GM19035 (cell line): ENCODE data around the gene TNFRSF14.
"Not testable (repeated sequence)": the region's sequence is repeated elsewhere in the genome, so short reads cannot be mapped to it uniquely, and the experiment has no call there.

Experiments used
- ATAC-seq: cut with Tn5 transposase; IDR thresholded peaks from one replicate; pipeline ENCODE4 v1.9.1; 2021; ENCODE audit not compliant: unreplicated experiment

The TNFRSF14 gene

DNA sequence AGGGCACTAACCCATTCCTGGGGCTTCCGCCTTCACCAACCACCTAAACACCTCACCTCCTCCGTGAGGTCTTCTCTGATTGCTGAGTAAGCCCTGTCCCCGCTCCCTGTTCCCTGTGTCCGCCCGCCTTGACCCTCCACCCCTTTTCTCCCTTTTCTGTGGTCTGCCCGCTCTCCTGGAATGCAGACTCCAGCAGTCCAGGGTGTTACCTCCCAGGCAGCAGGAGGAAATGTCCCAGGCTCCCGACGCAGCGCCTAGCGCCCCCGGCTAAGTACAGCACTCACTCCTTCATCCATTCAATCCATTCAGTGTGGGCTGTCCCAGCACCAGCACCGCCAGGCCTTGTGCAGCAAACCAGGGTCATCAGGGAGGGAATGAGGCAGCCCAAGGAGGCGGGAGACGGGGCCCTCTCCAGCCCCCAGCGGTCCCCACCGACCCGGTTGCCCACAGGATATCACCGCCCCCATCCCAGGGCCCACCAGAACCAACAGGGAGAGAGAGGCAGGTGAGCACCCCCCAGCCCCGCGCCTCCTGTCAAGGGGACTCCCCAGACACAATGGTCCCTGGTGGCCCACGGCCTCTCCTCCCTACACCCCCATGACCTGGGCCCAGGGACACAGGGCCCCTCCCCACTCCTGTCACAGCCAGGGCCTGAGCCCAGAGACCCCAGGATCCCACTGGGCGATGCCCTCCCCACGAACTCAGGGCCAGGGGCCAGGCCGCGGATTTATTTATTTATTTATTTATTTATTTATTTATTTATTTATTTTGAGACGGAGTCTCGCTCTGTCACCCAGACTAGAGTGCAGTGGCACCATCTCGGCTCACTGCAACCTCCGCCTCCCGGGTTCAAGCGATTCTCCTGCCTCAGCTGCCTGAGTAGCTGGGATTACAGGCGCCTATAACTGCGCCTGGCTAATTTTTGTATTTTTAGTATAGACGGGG, 10.2 kb downstream of the TNFRSF14 start:
- no peak for ATAC-seq

DNA sequence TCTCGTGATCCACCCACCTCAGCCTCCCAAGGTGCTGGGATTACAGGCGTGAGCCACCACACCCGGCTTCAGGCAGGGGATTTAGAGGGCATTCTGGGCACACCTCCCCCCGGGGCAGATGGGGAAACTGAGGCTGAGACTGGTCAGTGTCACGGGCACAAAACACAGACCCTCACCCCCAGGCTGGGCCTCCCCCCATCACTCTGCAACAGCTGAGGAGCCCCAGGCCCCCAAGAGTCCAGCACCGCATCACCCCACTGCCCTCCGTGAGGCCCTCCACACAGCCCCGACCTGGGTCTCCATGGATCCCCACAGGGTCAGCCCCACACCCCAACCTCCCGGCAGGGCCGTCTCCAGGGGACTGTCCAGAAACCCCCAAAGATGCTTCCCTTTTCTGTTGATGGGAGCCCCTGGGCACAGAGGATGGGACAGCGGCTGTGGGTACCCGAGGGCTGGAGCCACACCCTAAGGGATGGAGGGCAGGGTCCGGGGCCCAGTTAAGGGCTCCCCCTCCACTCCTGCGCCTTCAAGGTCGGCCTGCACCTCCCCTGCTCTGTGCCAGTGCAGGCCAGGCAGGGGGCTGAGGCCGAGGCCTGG, 11.0 kb downstream of the TNFRSF14 start:
- no peak for ATAC-seq

DNA sequence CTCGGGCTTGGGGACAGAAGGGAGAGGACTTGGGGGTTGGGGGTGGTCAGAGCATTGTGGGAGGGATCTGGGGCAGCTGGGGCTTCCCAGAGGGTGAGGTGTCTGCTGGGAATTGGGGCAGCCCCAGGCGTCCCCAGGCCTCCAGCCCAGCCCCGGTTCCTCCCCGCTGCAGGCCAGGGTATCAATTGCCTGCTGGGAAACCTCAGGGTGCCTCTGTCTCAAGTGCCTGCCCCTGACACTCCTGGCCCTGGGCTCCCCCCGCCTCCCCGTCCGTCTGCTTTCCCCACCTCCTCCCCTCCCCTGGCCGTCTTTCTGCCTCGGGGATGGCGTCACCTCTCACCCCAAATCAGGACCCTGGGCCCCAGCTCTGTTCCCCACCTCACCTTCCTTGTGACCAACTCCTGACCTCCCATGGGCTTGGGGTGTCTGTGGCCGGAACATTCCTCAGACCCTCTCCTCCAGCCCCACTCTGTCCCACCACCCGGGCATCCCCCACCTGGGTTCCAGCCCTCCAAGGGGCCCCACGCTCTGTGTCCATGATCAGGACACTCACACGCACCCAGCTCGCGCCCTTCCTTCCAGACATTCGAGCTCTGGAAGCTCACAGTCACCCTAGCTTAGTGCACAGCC, 12.1 kb downstream of the TNFRSF14 start:
- not testable (repeated sequence) for ATAC-seq

DNA sequence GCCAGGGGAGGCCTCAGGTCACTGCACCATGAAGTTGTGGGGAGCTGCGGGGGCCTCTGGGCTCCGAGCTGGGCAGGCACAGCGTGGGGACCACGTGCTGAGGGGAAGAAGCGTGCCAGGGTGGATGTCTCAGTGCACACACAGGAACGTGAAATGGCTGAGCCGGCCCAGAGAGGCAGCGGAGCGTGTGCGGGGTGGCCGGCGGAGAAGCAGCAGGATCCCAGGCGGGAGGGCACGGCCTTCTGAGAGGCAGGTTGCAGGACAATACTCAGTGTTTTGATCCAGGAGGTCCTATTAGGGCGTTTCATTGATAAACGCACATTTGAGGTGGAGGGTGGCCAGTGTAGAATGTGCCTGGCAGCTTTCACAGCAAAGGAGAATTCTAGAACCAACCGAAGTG, 12.9 kb downstream of the TNFRSF14 start:
- no peak for ATAC-seq

DNA sequence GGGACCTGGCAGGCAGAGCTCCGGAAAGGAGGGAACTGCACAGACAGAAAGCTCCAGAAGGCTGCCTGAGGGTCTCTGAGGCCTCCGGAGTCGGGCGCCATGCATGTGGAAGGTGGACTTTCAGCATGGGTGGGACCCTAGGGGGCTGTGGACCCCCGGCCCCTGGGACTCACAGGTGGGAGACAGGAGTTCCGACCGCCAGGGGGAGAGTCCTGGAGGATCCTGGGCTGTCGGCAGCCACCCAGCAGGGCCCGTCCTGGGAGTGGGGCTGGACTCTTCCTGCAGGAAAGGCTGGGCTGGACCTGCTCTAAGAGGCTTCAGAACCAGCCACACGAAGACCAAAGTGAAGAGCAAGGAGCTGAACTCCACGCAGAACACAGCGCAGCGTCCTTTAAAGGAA, 13.5 kb downstream of the TNFRSF14 start:
- not testable (repeated sequence) for ATAC-seq

DNA sequence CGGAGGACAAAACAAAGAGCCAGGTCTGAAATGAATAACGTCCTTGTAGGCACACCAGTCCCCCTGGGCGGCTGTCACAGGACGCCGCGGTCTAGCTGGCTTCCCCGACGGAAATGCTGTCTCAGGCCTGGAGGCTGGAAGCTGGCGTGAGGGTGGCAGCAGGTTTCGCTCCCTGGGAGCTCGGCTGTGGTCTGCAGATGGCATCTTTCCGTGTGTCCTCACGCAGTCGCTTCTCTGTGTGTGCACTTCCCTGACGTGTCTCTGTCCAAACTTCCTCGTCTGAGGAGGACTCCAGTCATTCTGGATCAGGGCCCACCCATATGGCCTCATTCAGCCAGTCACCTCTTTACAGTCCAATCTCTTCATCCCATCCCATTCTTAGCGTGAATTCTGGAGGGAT, 14.2 kb downstream of the TNFRSF14 start:
- no peak for ATAC-seq

DNA sequence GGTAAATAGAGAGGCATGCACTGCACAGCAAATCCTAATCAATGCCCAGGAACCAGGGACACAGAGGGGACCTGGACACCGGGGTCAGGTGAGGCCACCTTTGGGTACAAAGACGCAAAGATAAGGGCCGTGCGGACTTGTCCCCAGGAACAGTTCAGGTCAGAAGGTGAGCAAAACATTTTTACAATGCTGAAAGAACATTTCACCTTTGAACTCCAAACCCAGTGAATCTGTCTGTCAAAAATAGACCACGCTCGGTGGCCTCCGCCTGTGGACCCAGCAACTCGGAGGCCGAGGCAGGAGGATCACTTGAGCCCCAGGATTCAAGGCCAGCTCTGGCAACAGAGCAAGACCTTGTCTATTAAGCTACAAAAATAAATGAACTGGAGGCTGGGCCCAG, 15.2 kb downstream of the TNFRSF14 start:
- ATAC-seq = no peak

DNA sequence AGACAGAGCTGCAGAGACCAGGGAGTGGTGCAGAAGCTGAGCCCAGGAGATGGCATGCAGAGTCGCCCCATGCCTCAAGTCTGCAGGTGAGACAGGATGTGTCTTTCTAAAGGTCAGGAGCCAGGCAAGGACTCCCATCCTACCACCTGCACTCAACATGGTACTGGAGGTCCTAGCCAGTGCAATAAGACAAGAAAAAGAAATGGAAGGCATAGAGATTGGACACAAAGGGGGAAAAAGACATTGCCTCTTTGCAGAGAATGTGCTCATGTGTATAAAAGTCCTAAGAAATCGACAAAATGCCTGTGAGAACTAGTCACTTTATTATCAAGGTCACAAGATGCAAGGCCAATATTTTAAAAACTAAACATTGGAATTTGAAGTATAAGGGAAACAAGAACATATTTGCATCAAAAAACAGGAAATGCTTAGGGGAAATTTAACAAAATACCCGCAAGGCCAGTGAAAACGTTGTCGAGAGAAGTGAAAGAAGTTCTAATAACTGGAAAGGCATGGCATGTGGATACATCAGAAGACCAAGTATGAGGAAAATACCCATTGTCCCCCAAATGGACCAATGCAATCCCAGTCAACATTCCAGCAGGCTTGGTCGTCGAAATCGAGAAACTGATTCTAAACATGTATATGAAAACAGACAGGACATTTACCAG, 17.2 kb downstream of the TNFRSF14 start:
- no peak for ATAC-seq

DNA sequence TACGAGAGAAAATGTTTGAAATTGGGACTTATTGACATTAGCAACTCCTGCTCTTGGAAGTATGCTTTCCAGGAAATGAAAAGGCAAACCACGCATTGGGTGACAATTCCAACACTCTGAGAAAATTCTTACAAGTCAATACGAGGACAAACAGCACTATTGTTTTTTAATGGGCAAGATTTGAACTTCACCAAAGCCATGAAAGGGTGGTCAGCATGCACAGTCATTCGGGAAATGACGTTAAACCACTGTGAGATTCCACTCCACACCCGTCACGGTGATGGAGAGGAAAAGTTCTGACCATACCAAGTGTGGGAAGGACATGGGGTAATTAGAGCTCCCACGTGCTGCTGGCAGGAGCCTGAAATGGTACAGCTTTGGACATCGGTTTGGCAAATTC, 18.2 kb downstream of the TNFRSF14 start:
- no peak for ATAC-seq

DNA sequence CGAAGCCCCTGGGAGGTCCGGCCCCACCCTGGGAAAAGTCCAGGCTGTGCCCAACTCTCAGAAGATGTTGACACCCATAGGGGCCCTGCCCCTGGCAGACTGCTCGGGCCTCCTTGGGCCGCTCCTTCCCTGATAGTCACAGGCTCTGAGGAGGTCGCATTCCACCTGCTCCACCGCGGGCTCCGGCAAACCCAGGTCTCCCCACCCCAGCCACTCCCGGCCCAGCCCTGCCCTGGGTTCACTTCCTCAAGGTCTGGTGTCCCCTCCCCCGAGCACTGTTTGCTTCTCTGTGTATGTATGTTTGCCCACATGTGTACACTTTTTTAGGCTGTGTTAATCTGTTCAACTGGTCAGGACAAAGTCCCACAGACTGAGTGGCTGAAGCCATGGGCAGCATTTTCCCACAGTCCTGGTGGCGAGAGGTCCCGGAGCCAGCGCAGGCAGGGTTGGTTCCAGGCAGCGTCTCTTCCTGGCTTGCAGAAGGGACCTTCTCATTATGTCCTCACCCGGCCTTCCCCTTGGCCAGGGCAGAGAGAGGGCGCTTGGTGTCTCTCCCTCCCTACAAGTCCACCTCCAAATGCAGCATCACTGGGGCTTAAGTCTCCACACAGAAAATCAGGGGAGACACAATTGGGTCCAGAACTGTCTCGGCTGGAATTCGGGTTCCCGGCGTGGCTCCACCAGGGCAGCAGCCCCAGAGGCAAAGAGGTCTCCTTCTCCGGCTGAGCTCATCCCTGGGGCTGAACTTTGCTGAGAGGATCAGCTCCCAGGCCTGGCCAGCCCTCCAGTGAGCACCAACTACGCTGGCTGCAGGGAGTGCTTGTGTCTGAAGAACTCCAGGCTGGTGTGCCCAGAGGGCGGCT, 19.9 kb downstream of the TNFRSF14 start:
- no peak for ATAC-seq

DNA sequence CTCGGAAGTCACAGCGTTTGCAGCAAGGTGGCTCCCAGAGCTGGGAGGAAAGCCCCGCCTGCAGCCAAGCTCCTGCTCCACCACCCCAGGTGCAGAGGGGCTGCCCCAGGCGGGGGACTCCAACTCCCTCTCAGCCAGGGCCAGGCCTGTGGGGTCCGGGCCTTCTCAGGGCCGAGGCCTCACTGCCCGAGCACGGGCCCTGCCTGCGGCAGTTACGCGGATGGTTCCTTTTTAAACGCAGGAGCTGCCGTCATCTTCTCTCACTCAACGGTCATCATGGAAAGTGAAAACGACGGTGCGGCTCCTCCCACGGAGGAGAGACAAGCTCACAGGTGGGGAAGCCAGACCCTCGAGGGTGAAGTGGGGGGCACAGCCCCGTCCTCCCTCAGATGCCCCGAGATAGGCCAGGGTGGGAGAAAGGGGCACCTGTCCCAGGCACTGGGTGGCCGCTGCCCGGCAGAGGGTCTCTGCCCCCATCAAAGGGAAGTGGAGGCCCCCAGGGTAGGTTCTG, 21.4 kb downstream of the TNFRSF14 start:
- peak; percentile 39 for ATAC-seq

DNA sequence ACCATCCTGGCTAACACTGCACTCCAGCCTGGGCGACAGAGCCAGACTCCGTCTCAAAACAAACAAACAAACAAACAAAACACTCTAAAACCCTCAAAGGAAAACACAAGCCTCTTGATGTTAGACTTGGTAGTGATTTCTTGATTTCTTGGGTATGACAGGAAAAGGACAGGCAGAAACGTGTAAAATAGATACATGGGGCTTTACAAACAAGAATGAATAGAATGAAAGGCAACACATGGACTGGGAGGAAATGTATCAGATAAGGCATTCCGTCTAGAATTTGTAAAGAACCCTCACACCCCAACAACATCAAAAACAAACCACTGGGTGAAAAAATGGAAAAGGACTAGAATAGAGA, 22.6 kb downstream of the TNFRSF14 start:
- no peak for ATAC-seq

DNA sequence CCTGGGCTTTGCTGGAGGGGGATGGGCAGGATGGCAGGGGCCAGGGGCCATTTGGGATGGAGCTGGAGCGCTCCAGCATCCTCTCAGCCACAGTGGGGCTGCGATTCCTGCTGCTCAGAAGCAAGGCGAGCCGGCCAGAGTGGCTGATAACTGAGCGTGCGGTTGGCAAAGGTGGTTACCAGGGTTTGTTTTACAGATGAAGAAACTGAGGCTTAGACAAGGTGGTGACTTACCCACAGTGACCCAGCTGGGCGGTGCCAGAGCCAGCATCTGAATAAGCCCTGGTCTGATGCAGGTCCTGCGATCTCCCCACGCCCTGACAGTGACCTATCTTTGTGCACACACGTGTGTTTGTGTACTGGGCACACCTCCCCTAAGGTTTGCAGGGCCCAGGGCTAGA, 24.5 kb downstream of the TNFRSF14 start:
- ATAC-seq = no peak

DNA sequence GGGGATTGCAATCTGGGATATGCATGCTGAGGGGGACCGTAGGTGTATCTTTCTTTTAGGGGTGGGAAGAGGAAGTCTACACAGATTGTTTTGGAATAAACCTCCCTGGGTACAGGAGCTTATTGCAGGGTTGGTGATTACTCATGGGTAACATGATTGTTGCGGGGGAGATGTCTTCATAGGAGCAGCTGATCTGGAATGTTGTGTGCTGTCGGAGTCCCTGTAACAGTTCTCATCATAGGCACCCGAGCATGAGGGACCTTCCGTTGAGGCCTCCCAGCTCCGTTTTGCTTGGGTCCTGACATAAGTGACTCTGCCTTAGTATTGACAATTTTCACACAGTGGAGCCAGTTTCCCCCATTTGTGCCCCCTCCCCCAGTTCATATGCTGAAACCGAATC, 26.2 kb downstream of the TNFRSF14 start:
- ATAC-seq = no peak

DNA sequence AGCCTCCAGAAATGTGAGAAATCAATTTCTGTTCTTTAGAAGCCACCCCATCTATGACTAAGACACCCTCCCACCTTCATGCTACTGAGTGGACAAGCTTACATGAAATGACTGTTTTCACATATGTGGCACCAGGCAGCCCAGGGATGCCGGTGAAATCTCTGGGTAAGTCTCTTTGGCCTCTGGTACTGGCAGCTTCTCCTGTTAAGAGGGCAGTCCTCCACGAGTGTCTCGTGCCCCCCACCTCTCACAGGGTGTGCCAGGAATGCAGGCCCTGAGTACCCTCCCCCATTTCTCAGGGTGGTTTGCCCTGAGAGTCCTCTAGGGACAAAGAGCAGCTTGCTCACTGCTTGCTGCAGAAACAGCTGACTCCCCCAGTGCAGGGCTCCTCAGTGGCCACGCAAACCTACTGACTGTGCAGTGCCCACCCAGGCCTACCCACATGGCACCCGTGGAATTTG, 27.2 kb downstream of the TNFRSF14 start:
- no peak for ATAC-seq

DNA sequence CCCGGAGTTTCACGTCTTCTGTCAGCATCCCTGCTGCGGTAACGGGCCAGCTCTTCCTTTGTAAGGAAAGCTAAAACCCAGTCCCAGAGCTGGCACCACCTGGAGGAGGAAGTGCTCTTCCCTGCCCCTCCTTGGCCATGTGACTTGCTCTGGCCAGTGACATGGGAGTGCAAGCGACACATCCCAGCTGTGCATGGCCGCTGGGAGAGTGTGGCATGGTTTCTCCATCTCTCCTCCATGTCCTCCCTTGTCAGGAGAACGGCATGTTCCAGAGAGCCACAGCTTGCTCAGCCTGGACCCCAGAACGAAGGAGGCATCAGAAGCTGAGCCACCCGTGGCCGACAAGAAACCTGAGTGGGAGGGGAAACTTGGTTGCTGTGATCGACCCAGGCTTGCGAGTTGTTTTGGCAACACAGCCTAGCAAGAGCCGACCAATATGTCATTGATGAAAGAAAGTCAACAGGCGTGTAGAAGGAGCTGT, 27.7 kb downstream of the TNFRSF14 start:
- no peak for ATAC-seq

DNA sequence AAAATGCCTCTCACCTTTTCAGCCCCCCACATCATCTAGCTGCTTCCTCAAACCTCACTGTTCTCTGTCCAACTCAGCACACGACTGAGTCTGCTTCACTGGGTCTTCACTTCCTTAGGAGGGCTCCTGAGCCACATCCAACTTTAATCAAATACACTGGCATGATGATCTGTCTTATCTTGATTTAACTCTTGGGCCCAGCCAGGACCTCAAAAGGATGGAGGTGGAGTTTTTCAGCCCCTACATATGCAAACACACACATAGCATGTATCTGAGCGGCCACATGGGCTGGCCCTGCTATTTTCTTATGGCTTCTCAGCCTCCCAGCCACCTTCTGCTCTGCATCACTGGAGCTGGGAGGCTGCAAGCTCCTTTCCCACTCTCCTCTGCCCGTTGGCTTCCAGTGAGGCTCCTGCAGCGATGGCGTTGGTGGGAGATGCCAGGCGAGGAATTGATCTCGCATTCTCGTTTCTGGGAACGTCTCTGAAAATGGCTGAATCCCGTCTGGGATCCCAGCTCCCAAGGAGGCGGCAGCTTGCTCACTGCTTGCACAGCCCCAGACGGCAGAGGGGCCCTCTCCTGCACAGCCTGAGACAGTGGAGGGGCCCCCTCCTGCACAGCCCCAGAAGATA, 28.6 kb downstream of the TNFRSF14 start:
- ATAC-seq = no peak

DNA sequence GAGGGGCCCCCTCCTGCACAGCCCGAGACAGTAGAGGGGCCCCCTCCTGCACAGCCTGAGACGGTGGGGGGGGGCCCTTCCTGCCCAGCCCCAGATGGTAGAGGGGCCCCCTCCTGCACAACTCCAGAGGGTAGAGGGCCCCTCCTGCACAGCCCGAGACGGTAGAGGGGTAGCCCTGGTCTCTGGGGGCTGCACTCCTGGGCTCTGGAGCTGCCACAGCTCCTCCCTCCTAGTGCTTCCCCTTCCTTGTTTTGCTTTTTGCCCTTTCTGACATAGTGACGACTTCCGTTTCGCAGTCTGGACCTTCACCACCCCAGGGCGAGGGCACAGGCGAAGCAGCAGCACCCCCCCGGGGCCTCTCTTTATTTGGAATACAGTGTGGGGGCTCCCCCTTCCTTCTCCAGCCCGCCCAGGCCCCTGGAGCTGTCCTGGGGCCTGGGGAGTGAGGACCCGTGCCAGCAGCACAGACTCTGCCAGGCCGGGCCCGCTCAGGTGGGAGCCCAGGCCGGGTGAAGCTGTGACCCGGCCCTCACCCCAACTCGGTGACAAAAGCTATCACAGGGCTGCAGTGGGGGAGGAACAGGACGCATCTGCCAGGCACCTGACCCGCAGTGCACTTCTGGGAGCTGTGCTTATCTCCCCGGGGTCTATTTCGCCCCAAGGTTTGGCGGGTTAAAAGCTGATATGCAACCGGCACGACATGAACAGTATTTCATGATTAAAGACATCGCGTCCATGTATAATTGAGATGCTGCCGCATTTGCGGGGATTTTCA, 29.3 kb downstream of the TNFRSF14 start:
- ATAC-seq = no peak
